ENCODE results near the gene CACNA1G.

DNA sequence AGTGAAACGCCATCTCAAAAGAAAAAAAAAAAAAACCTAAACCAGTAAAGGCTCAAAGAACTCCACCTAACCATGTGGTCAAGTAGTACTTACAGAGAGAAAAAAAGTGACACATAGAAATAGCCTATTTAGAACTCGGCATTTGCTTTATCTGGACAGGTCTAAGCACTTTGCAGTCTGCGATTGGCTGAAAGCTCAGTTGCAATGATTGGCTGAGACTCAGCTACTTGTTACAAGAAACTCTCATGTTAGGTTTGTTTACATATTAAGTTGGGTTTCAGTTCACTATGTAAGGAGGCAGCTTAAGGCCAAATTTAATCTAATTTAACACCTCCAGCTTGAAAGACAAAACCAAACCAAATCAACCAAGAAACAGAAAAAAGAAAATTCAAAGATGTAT lies 93.2 kb downstream of the CACNA1G start:
- TF ChIP-seq, protein P1, sequence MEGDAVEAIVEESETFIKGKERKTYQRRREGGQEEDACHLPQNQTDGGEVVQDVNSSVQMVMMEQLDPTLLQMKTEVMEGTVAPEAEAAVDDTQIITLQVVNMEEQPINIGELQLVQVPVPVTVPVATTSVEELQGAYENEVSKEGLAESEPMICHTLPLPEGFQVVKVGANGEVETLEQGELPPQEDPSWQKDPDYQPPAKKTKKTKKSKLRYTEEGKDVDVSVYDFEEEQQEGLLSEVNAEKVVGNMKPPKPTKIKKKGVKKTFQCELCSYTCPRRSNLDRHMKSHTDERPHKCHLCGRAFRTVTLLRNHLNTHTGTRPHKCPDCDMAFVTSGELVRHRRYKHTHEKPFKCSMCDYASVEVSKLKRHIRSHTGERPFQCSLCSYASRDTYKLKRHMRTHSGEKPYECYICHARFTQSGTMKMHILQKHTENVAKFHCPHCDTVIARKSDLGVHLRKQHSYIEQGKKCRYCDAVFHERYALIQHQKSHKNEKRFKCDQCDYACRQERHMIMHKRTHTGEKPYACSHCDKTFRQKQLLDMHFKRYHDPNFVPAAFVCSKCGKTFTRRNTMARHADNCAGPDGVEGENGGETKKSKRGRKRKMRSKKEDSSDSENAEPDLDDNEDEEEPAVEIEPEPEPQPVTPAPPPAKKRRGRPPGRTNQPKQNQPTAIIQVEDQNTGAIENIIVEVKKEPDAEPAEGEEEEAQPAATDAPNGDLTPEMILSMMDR (conservative IDR thresholded peaks at IDR 0.05; ENCODE audit: low read length) = no peak
- no peak for TF ChIP-seq EZH2phosphoT487 (IDR thresholded peaks at IDR 0.05; ENCODE audit: borderline replicate concordance)

Data from Loucy (cell line).